Left ventricle myocardium inferior (tissue), 1 donor: ENCODE results near the gene ATF2. TPM values are rescaled to one million over a fixed set of nuclear protein-coding genes. Genes with fewer than 3 reads are reported as not detected.

Source experiments
- DNase-seq: peaks from one replicate; pipeline ENCODE4 v3.0.0-alpha.2; 2020
- H3K27ac ChIP-seq: fragments of 200-600 bp; replicated peaks from 2 replicates; pipeline ENCODE4 v1.8.0; 2021
- H3K27me3 ChIP-seq: fragments of 200-600 bp; 2 replicates; pipeline ENCODE4 v1.8.0; 2021; ENCODE audit warnings: low read depth
- H3K36me3 ChIP-seq: fragments of 200-600 bp; 2 replicates; pipeline ENCODE4 v1.8.0; 2021
- H3K4me1 ChIP-seq: fragments of 200-600 bp; 2 replicates; pipeline ENCODE4 v1.8.0; 2021
- H3K4me3 ChIP-seq: fragments of 200-600 bp; 2 replicates; pipeline ENCODE4 v1.8.0; 2021; ENCODE audit warnings: mild to moderate bottlenecking, moderate library complexity
- H3K9me3 ChIP-seq: fragments of 200-600 bp; replicated peaks from 2 replicates; pipeline ENCODE4 v1.8.0; 2021
- intact Hi-C: fragments of 100-400 bp; cut with micrococcal nuclease; formaldehyde crosslinking; loops from one replicate; pipeline ENCODE4 v1.11.0; 2022
- total RNA-seq: library from RNA; stranded (reverse); fragmentation: NEBNext Ultra II Directional; extraction: Animal tissue kit (Norgen Biotek cat#: 25700); gene quantifications from one replicate; pipeline ENCODE4 v1.2.1, GENCODE V29; 2021
- TF ChIP-seq, protein P1 (sequence below): fragments of 200-600 bp; IDR thresholded peaks from 2 replicates; pipeline ENCODE4 v1.8.0; 2021; ENCODE audit warnings: antibody characterized with exemption, mild to moderate bottlenecking, borderline replicate concordance
- donor health status: DM: no; HTN: yes; CAD: no; lungs with severe emphysema.

The ATF2 gene
- total RNA-seq, 1 donor from 2014 or later: 24.1 TPM

DNA sequence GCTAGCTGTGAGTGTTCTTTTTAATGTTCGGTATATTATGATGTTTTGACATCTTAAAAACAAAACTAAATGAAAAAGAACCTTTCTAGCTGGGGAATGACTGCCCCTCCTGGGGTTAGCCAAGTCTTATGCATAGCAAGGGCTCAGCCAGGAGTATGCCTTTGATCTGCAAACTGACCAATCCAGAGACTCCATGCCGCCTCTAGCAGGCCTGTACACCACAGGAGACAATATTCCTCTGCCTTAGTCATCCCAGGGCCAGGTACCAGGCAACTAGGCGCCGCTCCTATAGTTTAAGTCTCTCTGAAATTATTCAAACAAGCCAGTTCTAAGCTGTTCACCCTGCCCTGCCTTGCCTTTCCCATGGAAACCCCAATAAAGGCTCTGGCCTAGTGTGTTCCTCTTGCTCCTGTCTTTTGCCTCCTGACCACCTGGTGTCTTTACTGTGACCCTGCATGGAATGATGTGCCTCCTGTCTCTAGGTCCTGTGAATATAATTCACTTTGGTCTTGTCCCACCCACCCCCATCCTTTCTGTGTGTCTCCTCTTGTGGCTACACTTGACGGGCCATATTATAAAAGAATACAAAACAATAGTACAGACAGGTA lies 110.8 kb downstream of the ATF2 start:
- H3K9me3 ChIP-seq: no peaks in the 10 kb centered on the region
- DNase-seq: no peak

DNA sequence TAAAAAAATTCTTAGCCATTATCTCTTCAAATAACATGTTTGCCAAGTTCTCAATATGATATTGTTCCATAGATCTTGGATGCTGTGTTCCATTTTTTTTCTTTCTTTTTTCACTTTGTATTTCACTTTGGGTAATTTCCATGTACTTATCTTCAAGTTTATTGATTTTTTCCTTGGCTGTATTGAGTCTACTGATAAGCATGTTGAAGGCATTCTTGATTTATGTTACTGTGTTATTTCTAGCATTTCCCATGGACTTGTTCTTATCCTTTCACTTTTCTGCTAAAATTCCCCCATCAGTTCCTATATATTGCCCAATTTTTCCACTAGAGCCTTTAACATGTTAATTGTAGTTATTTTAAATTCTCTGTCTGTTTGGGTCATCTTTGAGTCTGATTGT lies 112.0 kb downstream of the ATF2 start:
- Histone ChIP-seq H3K27me3 (no peaks in the 10 kb centered on the region), H3K4me1 (no peaks in the 10 kb centered on the region), H3K27ac (no peak overlapping the region), H3K36me3 (peaks cover 5% of the 10 kb centered on the region), H3K4me3 (no peak overlapping the region), H3K9me3 (no peaks in the 10 kb centered on the region)
- DNase-seq: no peak
- intact Hi-C loops: no loop called here
- TF ChIP-seq, protein P1, sequence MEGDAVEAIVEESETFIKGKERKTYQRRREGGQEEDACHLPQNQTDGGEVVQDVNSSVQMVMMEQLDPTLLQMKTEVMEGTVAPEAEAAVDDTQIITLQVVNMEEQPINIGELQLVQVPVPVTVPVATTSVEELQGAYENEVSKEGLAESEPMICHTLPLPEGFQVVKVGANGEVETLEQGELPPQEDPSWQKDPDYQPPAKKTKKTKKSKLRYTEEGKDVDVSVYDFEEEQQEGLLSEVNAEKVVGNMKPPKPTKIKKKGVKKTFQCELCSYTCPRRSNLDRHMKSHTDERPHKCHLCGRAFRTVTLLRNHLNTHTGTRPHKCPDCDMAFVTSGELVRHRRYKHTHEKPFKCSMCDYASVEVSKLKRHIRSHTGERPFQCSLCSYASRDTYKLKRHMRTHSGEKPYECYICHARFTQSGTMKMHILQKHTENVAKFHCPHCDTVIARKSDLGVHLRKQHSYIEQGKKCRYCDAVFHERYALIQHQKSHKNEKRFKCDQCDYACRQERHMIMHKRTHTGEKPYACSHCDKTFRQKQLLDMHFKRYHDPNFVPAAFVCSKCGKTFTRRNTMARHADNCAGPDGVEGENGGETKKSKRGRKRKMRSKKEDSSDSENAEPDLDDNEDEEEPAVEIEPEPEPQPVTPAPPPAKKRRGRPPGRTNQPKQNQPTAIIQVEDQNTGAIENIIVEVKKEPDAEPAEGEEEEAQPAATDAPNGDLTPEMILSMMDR: no peak

More for the DNA sequence above, 110.8 kb downstream of the ATF2 start:
- Histone ChIP-seq H3K27ac (no peak overlapping the region), H3K4me1 (no peaks in the 10 kb centered on the region), H3K4me3 (no peak overlapping the region), H3K27me3 (no peaks in the 10 kb centered on the region), H3K36me3 (peaks cover 5% of the 10 kb centered on the region)
- TF ChIP-seq, protein P1: no peak
- intact Hi-C loops: no loop called here

DNA sequence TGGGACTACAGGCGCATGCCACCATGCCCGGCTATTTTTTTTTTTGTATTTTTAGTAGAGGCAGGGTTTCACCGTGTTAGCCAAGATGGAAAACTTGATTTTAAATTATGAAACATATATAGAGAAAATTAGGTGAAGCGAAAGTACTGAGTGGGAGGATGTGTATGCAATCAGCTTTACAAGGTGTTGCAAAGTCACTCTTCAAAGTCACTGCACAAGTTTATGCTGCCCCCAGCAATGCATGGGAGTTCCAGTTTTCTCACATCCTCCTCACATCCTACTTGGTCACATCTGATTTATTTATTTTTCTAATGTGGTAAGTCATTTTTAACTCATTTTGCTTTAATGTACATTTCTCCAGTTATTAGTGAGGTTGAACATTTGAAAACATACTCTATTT lies 113.7 kb downstream of the ATF2 start:
- peaks cover 4% of the 10 kb centered on the region for H3K36me3 ChIP-seq
- no peak for DNase-seq

DNA sequence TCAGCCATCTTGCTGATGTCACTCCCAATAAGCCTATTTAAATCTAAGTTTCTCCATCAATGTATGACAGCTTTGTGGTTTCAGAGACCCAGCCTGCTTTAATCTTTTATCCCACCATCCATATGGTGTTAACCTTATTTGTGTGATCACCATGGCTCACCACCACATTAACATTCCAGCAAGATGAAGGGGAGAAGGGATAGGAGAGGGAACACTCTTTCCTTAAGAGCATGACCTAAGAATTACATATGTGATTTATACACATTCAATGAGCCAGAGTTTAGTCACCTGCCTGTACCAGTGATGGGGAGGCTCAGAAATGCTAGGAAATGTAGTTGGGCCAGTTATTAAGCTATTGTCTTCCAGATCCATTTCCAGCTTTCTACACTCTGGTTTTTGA lies 118.3 kb downstream of the ATF2 start:
- intact Hi-C loops: no loop called here
- H3K27ac ChIP-seq: no peak overlapping the region
- H3K27me3 ChIP-seq: no peaks in the 10 kb centered on the region
- H3K36me3 ChIP-seq: no peaks in the 10 kb centered on the region
- H3K4me3 ChIP-seq: no peak overlapping the region
- no peaks in the 10 kb centered on the region for H3K4me1 ChIP-seq
- TF ChIP-seq, protein P1: no peak
- H3K9me3 ChIP-seq: peaks cover 8% of the 10 kb centered on the region
- DNase-seq: no peak

More for the DNA sequence above, 113.7 kb downstream of the ATF2 start:
- peaks cover 2% of the 10 kb centered on the region for H3K9me3 ChIP-seq
- no peak overlapping the region for H3K27ac ChIP-seq
- H3K4me3 ChIP-seq: no peak overlapping the region
- H3K4me1 ChIP-seq: no peaks in the 10 kb centered on the region
- intact Hi-C loops: no loop called here
- TF ChIP-seq, protein P1: no peak
- H3K27me3 ChIP-seq: no peaks in the 10 kb centered on the region

DNA sequence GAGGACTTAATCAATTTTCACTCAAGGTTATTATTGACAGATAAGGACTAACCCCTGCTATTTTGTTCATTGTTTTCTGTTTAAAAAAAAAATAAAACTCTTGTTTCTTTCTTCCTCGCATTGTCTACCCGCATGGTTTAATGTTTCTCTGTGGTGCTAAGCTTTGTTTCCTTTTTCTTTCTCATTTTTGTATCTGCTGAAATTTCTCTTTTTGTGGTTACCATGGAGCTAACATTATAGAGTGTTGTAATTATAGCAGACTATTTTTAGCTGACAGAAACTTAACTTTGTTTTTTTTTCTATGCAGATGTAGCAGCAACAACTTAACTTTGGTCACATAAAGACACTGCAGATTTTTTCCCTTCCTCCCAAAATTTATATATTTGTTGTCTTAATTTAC lies 119.7 kb downstream of the ATF2 start:
- TF ChIP-seq, protein P1: no peak
- Histone ChIP-seq H3K27ac (no peak overlapping the region), H3K9me3 (peaks cover 13% of the 10 kb centered on the region), H3K36me3 (no peaks in the 10 kb centered on the region), H3K27me3 (no peaks in the 10 kb centered on the region), H3K4me1 (no peaks in the 10 kb centered on the region), H3K4me3 (no peak overlapping the region)
- intact Hi-C loops: no loop called here
- DNase-seq: no peak
